ENCODE results near the gene CFHR1.
"Not testable (repeated sequence)": the region's sequence is repeated elsewhere in the genome, so short reads cannot be mapped to it uniquely, and the experiment has no call there.

CFHR1 gene

DNA sequence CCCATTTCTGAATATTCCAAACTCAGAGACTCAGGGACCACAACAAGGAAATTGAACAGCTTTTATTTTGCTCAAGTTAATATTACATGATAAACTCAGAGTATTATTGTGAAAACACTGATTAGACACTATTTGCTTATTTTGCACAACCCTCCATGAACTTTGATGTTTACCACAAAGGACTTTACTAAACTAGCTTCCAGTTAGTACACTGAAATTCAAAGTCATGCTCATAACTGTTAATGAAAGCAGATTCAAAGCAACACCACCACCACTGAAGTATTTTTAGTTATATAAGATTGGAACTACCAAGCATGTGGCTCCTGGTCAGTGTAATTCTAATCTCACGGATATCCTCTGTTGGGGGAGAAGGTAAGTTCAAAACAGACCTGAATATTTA lies at the start of gene CFHR1:
Gene CFHR1, plus strand, starts transcription at position 201 of the 400 bp plus-strand sequence. Its CDS starts 114 bp downstream, at position 315.
- not testable (repeated sequence) for DNase-seq (ENCODE audit: low spot score in 2 of 2); H3K27ac Mint-ChIP-seq (ENCODE audit: low read depth); H3K27me3 Mint-ChIP-seq; H3K4me3 Mint-ChIP-seq; H3K36me3 Mint-ChIP-seq (ENCODE audit: insufficient read depth); H3K4me1 Mint-ChIP-seq; ATAC-seq (replicated peaks; ENCODE audit: extremely low read depth, poor library complexity, severe bottlenecking); H3K9me3 Mint-ChIP-seq

GRCh38 chr1:196769823-196770222 lies 49.7 kb upstream of the CFHR1 start:
- H3K4me1 Mint-ChIP-seq; ATAC-seq (replicated peaks; ENCODE audit: extremely low read depth, poor library complexity, severe bottlenecking); H3K4me3 Mint-ChIP-seq; H3K36me3 Mint-ChIP-seq (ENCODE audit: insufficient read depth); DNase-seq (ENCODE audit: low spot score in 2 of 2); H3K9me3 Mint-ChIP-seq; H3K27ac Mint-ChIP-seq (ENCODE audit: low read depth); H3K27me3 Mint-ChIP-seq: not testable (repeated sequence)

GRCh38 chr1:196773713-196774112 lies 45.8 kb upstream of the CFHR1 start:
- DNase-seq (ENCODE audit: low spot score in 2 of 2) (no peak), ATAC-seq (replicated peaks; ENCODE audit: extremely low read depth, poor library complexity, severe bottlenecking) (no peak)
- Mint-ChIP-seq H3K27ac (ENCODE audit: low read depth) (no peak overlapping the region), H3K27me3 (no peaks in the 10 kb centered on the region), H3K9me3 (peaks cover 4% of the 10 kb centered on the region), H3K36me3 (ENCODE audit: insufficient read depth) (no peaks in the 10 kb centered on the region), H3K4me1 (no peaks in the 10 kb centered on the region), H3K4me3 (no peak overlapping the region)

GRCh38 chr1:196774175-196774574 lies 45.4 kb upstream of the CFHR1 start:
- Mint-ChIP-seq H3K9me3 (peaks cover 4% of the 10 kb centered on the region), H3K27ac (ENCODE audit: low read depth) (no peak overlapping the region), H3K27me3 (no peaks in the 10 kb centered on the region), H3K36me3 (ENCODE audit: insufficient read depth) (no peaks in the 10 kb centered on the region), H3K4me1 (no peaks in the 10 kb centered on the region), H3K4me3 (no peak overlapping the region)
- ATAC-seq (replicated peaks; ENCODE audit: extremely low read depth, poor library complexity, severe bottlenecking) (no peak), DNase-seq (ENCODE audit: low spot score in 2 of 2) (no peak)

- Mint-ChIP-seq H3K27me3 (no peaks in the 10 kb centered on the region), H3K4me1 (no peaks in the 10 kb centered on the region), H3K9me3 (peaks cover 4% of the 10 kb centered on the region), H3K27ac (ENCODE audit: low read depth) (no peak within 1 kb of the TSS), H3K36me3 (ENCODE audit: insufficient read depth) (no peaks in the 10 kb centered on the region), H3K4me3 (no peak within 1 kb of the TSS)
- DNase-seq (ENCODE audit: low spot score in 2 of 2), result no peak
- no peak for ATAC-seq (replicated peaks; ENCODE audit: extremely low read depth, poor library complexity, severe bottlenecking)
Observed at GRCh38 chr1:196774603-196775002, 44.9 kb upstream of the CFHR1 start, which contains the start of gene CFHR3. CFHR3 (plus strand) TSS chr1:196774840; CDS start chr1:196774887, 47 bp downstream.

DNA sequence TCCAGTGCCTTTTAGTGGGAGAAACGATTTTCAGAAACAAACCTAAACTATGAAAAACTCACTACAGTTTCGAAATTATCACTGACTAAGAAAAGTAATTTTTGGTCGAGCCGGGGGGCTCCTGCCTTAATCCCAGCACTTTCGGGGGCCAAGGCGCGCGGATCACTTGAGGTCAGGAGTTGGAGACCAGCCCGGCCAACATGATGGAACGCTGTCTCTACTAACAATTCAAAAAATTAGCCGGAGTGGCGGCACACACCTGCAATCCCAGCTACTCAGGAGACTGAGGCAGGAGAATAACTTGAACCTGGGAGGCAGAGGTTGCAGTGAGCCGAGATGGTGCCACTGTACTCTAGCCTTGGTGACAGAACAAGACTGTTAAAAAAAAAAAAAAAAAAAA lies 41.9 kb upstream of the CFHR1 start:
- no peak overlapping the region for H3K4me3 Mint-ChIP-seq
- no peak overlapping the region for H3K27ac Mint-ChIP-seq (ENCODE audit: low read depth)
- no peaks in the 10 kb centered on the region for H3K36me3 Mint-ChIP-seq (ENCODE audit: insufficient read depth)
- ATAC-seq (replicated peaks; ENCODE audit: extremely low read depth, poor library complexity, severe bottlenecking) (no peak), DNase-seq (ENCODE audit: low spot score in 2 of 2) (no peak)
- no peaks in the 10 kb centered on the region for H3K9me3 Mint-ChIP-seq
- no peaks in the 10 kb centered on the region for H3K27me3 Mint-ChIP-seq
- no peaks in the 10 kb centered on the region for H3K4me1 Mint-ChIP-seq

GRCh38 chr1:196779093-196779492 lies 40.4 kb upstream of the CFHR1 start:
- no peak for ATAC-seq (replicated peaks; ENCODE audit: extremely low read depth, poor library complexity, severe bottlenecking)
- no peaks in the 10 kb centered on the region for H3K27me3 Mint-ChIP-seq
- H3K27ac Mint-ChIP-seq (ENCODE audit: low read depth), result no peak overlapping the region
- H3K36me3 Mint-ChIP-seq (ENCODE audit: insufficient read depth), result peaks cover 2% of the 10 kb centered on the region
- no peaks in the 10 kb centered on the region for H3K4me1 Mint-ChIP-seq
- no peaks in the 10 kb centered on the region for H3K9me3 Mint-ChIP-seq
- DNase-seq (ENCODE audit: low spot score in 2 of 2), result no peak
- no peak overlapping the region for H3K4me3 Mint-ChIP-seq

- H3K36me3 Mint-ChIP-seq (ENCODE audit: insufficient read depth); H3K9me3 Mint-ChIP-seq; ATAC-seq (replicated peaks; ENCODE audit: extremely low read depth, poor library complexity, severe bottlenecking); DNase-seq (ENCODE audit: low spot score in 2 of 2); H3K27me3 Mint-ChIP-seq; H3K4me3 Mint-ChIP-seq; H3K27ac Mint-ChIP-seq (ENCODE audit: low read depth); H3K4me1 Mint-ChIP-seq: not testable (repeated sequence)
Observed at GRCh38 chr1:196791252-196791651, 28.3 kb upstream of the CFHR1 start.

DNA sequence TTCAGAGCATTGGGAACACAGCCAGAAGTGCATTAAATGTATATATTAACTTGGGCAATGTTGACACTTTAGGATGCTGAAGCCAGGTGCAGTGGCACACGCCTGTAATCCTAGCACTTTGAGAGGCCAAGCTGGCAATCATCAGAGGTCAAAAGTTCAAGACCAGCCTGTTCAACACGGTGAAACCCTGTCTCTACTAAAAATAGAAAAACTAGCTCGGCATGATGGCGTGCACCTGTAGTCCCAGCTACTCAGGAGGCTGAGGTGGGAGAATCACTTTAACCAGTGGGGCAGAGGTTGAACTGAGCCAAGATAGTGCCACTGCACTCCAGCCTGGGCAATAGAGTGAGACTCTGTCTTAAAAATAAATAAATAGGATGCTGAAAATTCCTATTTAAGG lies 25.4 kb upstream of the CFHR1 start:
- not testable (repeated sequence) for ATAC-seq (replicated peaks; ENCODE audit: extremely low read depth, poor library complexity, severe bottlenecking); H3K27ac Mint-ChIP-seq (ENCODE audit: low read depth); H3K4me1 Mint-ChIP-seq; H3K4me3 Mint-ChIP-seq; H3K27me3 Mint-ChIP-seq; DNase-seq (ENCODE audit: low spot score in 2 of 2); H3K36me3 Mint-ChIP-seq (ENCODE audit: insufficient read depth); H3K9me3 Mint-ChIP-seq

- no peaks in the 10 kb centered on the region for H3K36me3 Mint-ChIP-seq (ENCODE audit: insufficient read depth)
- H3K9me3 Mint-ChIP-seq, result no peaks in the 10 kb centered on the region
- no peak for ATAC-seq (replicated peaks; ENCODE audit: extremely low read depth, poor library complexity, severe bottlenecking)
Observed at GRCh38 chr1:196797891-196798290, 21.6 kb upstream of the CFHR1 start.

GRCh38 chr1:196801920-196802319 lies 17.6 kb upstream of the CFHR1 start:
- H3K27me3 Mint-ChIP-seq; H3K4me3 Mint-ChIP-seq; DNase-seq (ENCODE audit: low spot score in 2 of 2); ATAC-seq (replicated peaks; ENCODE audit: extremely low read depth, poor library complexity, severe bottlenecking); H3K36me3 Mint-ChIP-seq (ENCODE audit: insufficient read depth); H3K27ac Mint-ChIP-seq (ENCODE audit: low read depth); H3K9me3 Mint-ChIP-seq; H3K4me1 Mint-ChIP-seq: not testable (repeated sequence)

More at GRCh38 chr1:196797891-196798290, 21.6 kb upstream of the CFHR1 start:
- DNase-seq (ENCODE audit: low spot score in 2 of 2), result no peak
- no peak overlapping the region for H3K27ac Mint-ChIP-seq (ENCODE audit: low read depth)
- H3K4me1 Mint-ChIP-seq, result no peaks in the 10 kb centered on the region
- no peak overlapping the region for H3K4me3 Mint-ChIP-seq
- no peaks in the 10 kb centered on the region for H3K27me3 Mint-ChIP-seq

- no peaks in the 10 kb centered on the region for H3K27me3 Mint-ChIP-seq
- no peaks in the 10 kb centered on the region for H3K9me3 Mint-ChIP-seq
- no peak overlapping the region for H3K4me3 Mint-ChIP-seq
- ATAC-seq (replicated peaks; ENCODE audit: extremely low read depth, poor library complexity, severe bottlenecking) (no peak), DNase-seq (ENCODE audit: low spot score in 2 of 2) (no peak)
- H3K4me1 Mint-ChIP-seq, result no peaks in the 10 kb centered on the region
- H3K36me3 Mint-ChIP-seq (ENCODE audit: insufficient read depth), result no peaks in the 10 kb centered on the region
- H3K27ac Mint-ChIP-seq (ENCODE audit: low read depth), result no peak overlapping the region
Observed at GRCh38 chr1:196808529-196809235, 10.8 kb upstream of the CFHR1 start.

DNA sequence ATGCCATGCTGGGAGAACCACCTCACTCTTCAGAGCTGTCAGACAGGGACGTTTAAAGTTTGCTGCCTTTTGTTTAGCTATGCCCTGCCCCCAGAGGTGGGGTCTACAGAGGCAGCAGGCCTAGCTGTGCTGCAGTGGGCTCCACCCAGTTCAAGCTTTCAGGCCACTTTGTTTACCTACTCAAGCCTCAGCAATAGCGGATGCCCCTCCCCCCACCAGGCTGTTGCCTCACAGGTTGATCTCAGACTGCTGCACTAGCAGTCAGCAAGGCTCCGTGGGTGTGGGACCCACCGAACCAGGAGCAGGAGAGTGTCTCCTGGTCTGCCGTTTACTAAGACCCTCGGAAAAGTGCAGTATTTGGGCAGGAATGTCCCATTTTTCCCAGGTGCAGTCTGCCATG lies 2.1 kb upstream of the CFHR1 start:
- H3K27ac Mint-ChIP-seq (ENCODE audit: low read depth); ATAC-seq (replicated peaks; ENCODE audit: extremely low read depth, poor library complexity, severe bottlenecking); H3K9me3 Mint-ChIP-seq; DNase-seq (ENCODE audit: low spot score in 2 of 2); H3K4me3 Mint-ChIP-seq; H3K27me3 Mint-ChIP-seq; H3K4me1 Mint-ChIP-seq; H3K36me3 Mint-ChIP-seq (ENCODE audit: insufficient read depth): not testable (repeated sequence)

Measured in central memory CD8-positive, alpha-beta T cell (primary cell).